ENCODE results near the gene ESYT1. TPM values are rescaled to one million over a fixed set of nuclear protein-coding genes. Genes with fewer than 3 reads are reported as not detected.

Gene ESYT1
- polyA plus RNA-seq, 3 donors: 61.4 to 304 (median 94.5) TPM

- WGBS, 3 donors: 82 to 91% (median 86%) methylated on average over 14 of the region's 14 CpGs
Observed at GRCh38 chr12:56101045-56101444, 27.0 kb upstream of the ESYT1 start.

GRCh38 chr12:56102683-56103065 is 25.4 kb upstream of the ESYT1 start:
- WGBS, 3 donors: 50 to 87% (median 74%) methylated on average over 1 of the region's 1 CpG
- no peak overlapping the region for H3K27ac ChIP-seq (ENCODE audit: low read depth, low read length)

More at GRCh38 chr12:56101045-56101444, 27.0 kb upstream of the ESYT1 start:
- H3K27ac ChIP-seq (ENCODE audit: low read depth, low read length): no peak overlapping the region

GRCh38 chr12:56103066-56103711 is 24.9 kb upstream of the ESYT1 start:
- H3K27ac ChIP-seq (ENCODE audit: low read depth, low read length): no peak overlapping the region
- WGBS, 3 donors: 44 to 52% (median 46%) methylated on average over 6 of the region's 6 CpGs

GRCh38 chr12:56103823-56104108 is 24.3 kb upstream of the ESYT1 start:
- 0 to 2% (median 1%) methylated on average over 8 of the region's 8 CpGs for WGBS, 3 donors
- no peak overlapping the region for H3K27ac ChIP-seq (ENCODE audit: low read depth, low read length)

GRCh38 chr12:56104109-56104814 is 23.8 kb upstream of the ESYT1 start, which contains the start of gene PA2G4:
Gene PA2G4 (plus strand): TSS chr12:56104559. CDS start chr12:56104738, 179 bp downstream.
- WGBS, 3 donors: 0 to 1% (median 1%) methylated on average over 58 to 60 of the region's 60 CpGs
- H3K27ac ChIP-seq (ENCODE audit: low read depth, low read length): peak within 1 kb of the TSS; percentile 85

- 0 to 1% (median 0%) methylated on average over 40 of the region's 40 CpGs for WGBS, 3 donors
- H3K27ac ChIP-seq (ENCODE audit: low read depth, low read length): peak overlapping the region; percentile 85
Observed at GRCh38 chr12:56104815-56105608, 23.1 kb upstream of the ESYT1 start.

GRCh38 chr12:56105609-56105902 is 22.5 kb upstream of the ESYT1 start:
- 25 to 32% (median 32%) methylated on average over 2 of the region's 2 CpGs for WGBS, 3 donors
- H3K27ac ChIP-seq (ENCODE audit: low read depth, low read length): no peak overlapping the region

- 85 to 92% (median 90%) methylated on average over 3 of the region's 3 CpGs for WGBS, 3 donors
- no peak overlapping the region for H3K27ac ChIP-seq (ENCODE audit: low read depth, low read length)
Observed at GRCh38 chr12:56107242-56107641, 20.8 kb upstream of the ESYT1 start.

GRCh38 chr12:56110571-56110970 is 17.5 kb upstream of the ESYT1 start:
- 92 to 94% (median 93%) methylated on average over 5 of the region's 5 CpGs for WGBS, 3 donors
- H3K27ac ChIP-seq (ENCODE audit: low read depth, low read length): no peak overlapping the region

- H3K27ac ChIP-seq (ENCODE audit: low read depth, low read length): no peak overlapping the region
- WGBS, 3 donors: 80 to 100% (median 100%) methylated on average over 1 of the region's 1 CpG
Observed at GRCh38 chr12:56114084-56114483, 14.0 kb upstream of the ESYT1 start.

GRCh38 chr12:56115329-56115728 is 12.7 kb upstream of the ESYT1 start:
- H3K27ac ChIP-seq (ENCODE audit: low read depth, low read length): no peak overlapping the region
- 24 to 51% (median 41%) methylated on average over 10 of the region's 10 CpGs for WGBS, 3 donors

- H3K27ac ChIP-seq (ENCODE audit: low read depth, low read length): peak within 1 kb of the TSS; percentile 93
- WGBS, 3 donors: 0 to 1% (median 0%) methylated on average over 34 of the region's 34 CpGs
Observed at GRCh38 chr12:56116267-56117081, 11.6 kb upstream of the ESYT1 start, which contains the start of gene RPL41. Gene RPL41 (plus strand): TSS chr12:56116633.

- WGBS, 3 donors: 3% methylated on average over 11 to 12 of the region's 16 CpGs
- H3K27ac ChIP-seq (ENCODE audit: low read depth, low read length): peak overlapping the region; percentile 93
Observed at GRCh38 chr12:56117082-56117706, 10.9 kb upstream of the ESYT1 start.

- H3K27ac ChIP-seq (ENCODE audit: low read depth, low read length): peak within 1 kb of the TSS; percentile 93
- WGBS, 3 donors: 0 to 1% (median 0%) methylated on average over 59 to 61 of the region's 61 CpGs
Observed at GRCh38 chr12:56117778-56118687, 10.0 kb upstream of the ESYT1 start, which contains the start of gene ZC3H10. Gene ZC3H10 (plus strand): TSS chr12:56118266. CDS start chr12:56120563, 2,297 bp downstream.

GRCh38 chr12:56118688-56119357 is 9.2 kb upstream of the ESYT1 start:
- WGBS, 3 donors: 4 to 11% (median 9%) methylated on average over 13 of the region's 13 CpGs
- peak overlapping the region; percentile 19 for H3K27ac ChIP-seq (ENCODE audit: low read depth, low read length)

- peak overlapping the region; percentile 19 for H3K27ac ChIP-seq (ENCODE audit: low read depth, low read length)
- WGBS, 3 donors: 0 to 2% (median 0%) methylated on average over 2 of the region's 2 CpGs
Observed at GRCh38 chr12:56119361-56119796, 8.7 kb upstream of the ESYT1 start.

Measured in adipose tissue (tissue), 3 donors.